AG09319 (cell line): ENCODE measurements around the gene TRIM22.
A peak's percentile ranks its signal among the peaks of the same experiment; 100 is the strongest.
"Not testable (repeated sequence)": the region's sequence is repeated elsewhere in the genome, so short reads cannot be mapped to it uniquely, and the experiment has no call there.

Experiments
- DNase-seq: peaks from one replicate; pipeline ENCODE4 v3.0.0-alpha.2; 2010; ENCODE audit warnings: low read depth; ENCODE audit errors: extremely low read depth
- TF ChIP-seq, protein P1 (sequence below): IDR thresholded peaks from 2 replicates; pipeline ENCODE4 v1.5.1; 2011; ENCODE audit warnings: low read depth, mild to moderate bottlenecking, inconsistent platforms, low read length, moderate library complexity

The TRIM22 gene, protein sequence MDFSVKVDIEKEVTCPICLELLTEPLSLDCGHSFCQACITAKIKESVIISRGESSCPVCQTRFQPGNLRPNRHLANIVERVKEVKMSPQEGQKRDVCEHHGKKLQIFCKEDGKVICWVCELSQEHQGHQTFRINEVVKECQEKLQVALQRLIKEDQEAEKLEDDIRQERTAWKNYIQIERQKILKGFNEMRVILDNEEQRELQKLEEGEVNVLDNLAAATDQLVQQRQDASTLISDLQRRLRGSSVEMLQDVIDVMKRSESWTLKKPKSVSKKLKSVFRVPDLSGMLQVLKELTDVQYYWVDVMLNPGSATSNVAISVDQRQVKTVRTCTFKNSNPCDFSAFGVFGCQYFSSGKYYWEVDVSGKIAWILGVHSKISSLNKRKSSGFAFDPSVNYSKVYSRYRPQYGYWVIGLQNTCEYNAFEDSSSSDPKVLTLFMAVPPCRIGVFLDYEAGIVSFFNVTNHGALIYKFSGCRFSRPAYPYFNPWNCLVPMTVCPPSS

DNA sequence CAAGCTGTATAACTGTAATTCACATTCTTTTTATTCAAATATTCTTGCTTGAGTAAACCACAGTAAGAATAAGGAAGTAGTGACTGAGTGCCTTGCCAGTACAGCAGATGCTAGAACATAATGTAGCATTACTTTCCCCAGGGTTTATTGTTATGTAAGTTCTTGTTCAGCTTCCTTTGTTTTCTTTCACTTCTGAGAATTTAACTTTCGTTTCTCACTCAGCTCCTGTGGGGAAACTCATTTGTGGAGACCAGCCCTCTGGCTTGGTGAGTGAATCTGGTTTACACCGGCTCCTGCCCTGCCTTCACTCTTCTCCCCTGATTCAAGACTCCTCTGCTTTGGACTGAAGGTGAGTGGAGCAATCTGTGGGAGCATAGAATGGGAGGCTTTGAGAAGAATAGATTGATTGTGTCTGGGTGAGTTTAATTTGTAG lies at the start of gene TRIM22:
TSS of gene TRIM22 (plus strand) at position 240 of the 433 bp plus-strand sequence. CDS start 6,443 bp downstream, outside the sequence.
- TF ChIP-seq, protein P1, sequence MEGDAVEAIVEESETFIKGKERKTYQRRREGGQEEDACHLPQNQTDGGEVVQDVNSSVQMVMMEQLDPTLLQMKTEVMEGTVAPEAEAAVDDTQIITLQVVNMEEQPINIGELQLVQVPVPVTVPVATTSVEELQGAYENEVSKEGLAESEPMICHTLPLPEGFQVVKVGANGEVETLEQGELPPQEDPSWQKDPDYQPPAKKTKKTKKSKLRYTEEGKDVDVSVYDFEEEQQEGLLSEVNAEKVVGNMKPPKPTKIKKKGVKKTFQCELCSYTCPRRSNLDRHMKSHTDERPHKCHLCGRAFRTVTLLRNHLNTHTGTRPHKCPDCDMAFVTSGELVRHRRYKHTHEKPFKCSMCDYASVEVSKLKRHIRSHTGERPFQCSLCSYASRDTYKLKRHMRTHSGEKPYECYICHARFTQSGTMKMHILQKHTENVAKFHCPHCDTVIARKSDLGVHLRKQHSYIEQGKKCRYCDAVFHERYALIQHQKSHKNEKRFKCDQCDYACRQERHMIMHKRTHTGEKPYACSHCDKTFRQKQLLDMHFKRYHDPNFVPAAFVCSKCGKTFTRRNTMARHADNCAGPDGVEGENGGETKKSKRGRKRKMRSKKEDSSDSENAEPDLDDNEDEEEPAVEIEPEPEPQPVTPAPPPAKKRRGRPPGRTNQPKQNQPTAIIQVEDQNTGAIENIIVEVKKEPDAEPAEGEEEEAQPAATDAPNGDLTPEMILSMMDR, result no peak
- DNase-seq, result peak; percentile 44

DNA sequence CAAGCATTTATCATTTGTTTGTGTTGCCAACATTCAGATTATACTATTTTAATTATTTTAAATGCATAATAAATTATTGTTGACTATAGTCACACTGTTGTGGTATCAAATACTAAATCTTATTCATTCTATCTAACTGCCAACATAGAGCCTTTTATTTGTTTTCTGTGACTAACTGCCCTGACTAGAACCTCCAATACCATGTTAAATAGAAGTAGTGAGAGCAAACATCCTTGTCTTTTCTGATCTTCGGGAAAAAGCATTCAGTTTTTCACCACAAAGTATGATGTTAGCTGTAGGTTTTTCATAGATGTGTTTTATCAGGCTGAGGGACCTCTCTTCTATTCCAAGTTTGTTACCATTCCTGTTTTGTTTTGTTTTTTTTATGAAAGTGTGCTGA lies 49.6 kb upstream of the TRIM22 start:
- no peak for DNase-seq
- TF ChIP-seq, protein P1, result no peak

DNA sequence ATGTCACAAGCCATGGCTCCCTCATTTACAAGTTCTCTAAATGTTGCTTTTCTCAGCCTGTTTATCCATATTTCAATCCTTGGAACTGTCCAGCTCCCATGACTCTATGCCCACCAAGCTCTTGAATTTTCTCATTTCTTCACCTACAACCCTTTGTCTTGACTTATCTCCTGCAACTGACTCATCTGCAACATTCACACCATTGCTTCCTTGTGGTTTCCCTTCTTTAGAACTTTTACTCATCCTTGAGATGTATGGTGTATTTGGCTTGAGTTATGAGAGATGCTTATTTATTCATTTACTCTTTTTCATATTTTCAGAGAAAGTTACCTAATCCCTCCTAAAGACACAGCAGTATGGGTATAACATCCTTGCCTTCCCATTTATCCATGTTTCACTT lies 46.0 kb upstream of the TRIM22 start:
- TF ChIP-seq, protein P1, result no peak
- no peak for DNase-seq

DNA sequence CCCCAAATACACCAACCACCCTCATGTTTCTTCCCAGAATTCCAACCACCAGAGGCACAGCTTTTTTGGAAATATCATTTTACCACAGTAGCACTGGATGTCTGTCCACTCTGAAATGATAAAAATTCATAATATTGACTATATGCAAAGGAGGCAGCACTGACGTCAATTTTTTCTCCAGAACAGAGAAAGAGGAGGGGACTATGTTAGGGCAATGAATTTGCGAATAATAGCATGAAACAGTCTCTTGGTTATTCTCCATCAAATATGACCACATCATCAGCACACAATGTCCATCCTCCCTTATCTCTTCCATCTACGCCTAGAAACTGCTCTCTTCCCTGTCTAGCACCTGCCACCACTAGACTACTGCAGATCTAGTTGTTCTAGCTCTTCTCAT lies 43.5 kb upstream of the TRIM22 start:
- no peak for DNase-seq
- TF ChIP-seq, protein P1, result no peak

DNA sequence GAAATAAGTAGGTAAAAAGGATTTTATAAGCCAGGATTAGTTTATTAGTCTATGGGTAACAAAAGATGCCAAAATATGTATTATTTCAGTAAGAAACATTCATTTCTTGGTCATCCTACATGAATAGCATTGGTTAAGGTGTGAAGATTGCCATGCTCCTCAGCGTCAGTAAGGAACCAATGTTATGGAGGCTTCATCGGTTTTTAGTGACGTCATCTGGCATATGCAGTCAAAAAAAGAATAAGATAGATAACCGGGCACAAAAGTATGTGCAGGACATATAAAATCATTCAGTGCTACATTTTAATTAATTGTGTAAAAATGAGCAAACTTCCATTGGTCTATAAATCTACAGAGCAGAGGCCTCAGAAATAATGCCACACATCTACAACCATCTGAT lies 34.1 kb upstream of the TRIM22 start:
- TF ChIP-seq, protein P1, result no peak

DNA sequence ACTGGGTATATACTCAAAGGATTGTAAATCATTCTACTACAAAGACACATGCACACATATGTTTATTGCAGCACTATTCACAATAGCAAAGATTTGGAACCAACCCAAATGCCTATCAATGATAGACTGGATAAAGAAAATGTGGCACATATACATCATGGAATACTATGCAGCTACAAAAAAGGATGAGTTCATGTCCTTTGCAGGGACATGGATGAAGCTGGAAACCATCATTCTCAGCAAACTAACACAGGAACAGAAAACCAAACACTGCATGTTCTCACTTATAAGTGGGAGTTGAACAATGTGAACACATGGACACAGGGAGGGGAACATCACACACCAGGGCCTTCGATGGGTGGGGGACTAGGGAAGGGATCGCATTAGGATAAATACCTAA lies 32.6 kb upstream of the TRIM22 start:
- not testable (repeated sequence) for DNase-seq

More for the DNA sequence above, 34.1 kb upstream of the TRIM22 start:
- DNase-seq, result no peak

DNA sequence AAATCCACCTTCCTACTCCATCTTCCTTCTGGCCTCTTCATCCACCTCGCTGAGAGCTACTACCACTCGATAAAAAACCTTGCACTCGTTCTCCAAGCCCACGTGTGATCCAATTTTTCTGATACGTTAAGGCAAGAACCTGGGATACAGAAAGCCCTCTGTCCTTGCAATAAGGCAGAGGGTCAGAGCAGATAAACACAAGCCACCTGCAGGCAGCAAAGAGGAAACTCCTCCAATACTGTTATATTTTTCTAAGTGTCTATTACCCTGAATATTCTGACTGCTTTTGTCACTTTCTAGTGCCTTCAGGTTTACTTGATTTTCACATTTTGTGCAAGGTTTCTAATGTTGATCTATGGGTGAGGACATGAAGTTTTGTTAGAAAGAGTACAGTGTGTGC lies 31.3 kb upstream of the TRIM22 start:
- no peak for DNase-seq
- TF ChIP-seq, protein P1, result no peak
